GM12874 (cell line): ENCODE data around the gene IL36B.

Source experiments
- CTCF ChIP-seq: IDR thresholded peaks from 2 replicates; pipeline ENCODE4 v1.5.1; 2011; ENCODE audit warnings: low read depth, mild to moderate bottlenecking, control low read depth, low read length, moderate library complexity; ENCODE audit not compliant: insufficient read depth

Gene IL36B

GRCh38 chr2:113039719-113040118 is 12.9 kb downstream of the IL36B start:
- no peak for TF ChIP-seq CTCF

- TF ChIP-seq CTCF: no peak
Observed at GRCh38 chr2:113039158-113039557, 13.5 kb downstream of the IL36B start.

- TF ChIP-seq CTCF: no peak
Observed at GRCh38 chr2:113038291-113038690, 14.4 kb downstream of the IL36B start.

GRCh38 chr2:113036763-113037162 is 15.9 kb downstream of the IL36B start:
- no peak for TF ChIP-seq CTCF

GRCh38 chr2:113034016-113034415 is 18.7 kb downstream of the IL36B start:
- TF ChIP-seq CTCF: no peak

- no peak for TF ChIP-seq CTCF
Observed at GRCh38 chr2:113032737-113033136, 19.9 kb downstream of the IL36B start.

GRCh38 chr2:113028112-113028511 is 24.6 kb downstream of the IL36B start:
- no peak for TF ChIP-seq CTCF

GRCh38 chr2:113027691-113028090 is 25.0 kb downstream of the IL36B start:
- no peak for TF ChIP-seq CTCF
